B cell (primary cell): ENCODE results near the gene TMPRSS9. TPM values are rescaled to one million over a fixed set of nuclear protein-coding genes. Genes with fewer than 3 reads are reported as not detected.

Experiments
- ATAC-seq: fragments of 200-7000 bp; cut with Tn5 transposase; one replicate; pipeline ENCODE4 v1.10.0; 2021; ENCODE audit warnings: low read depth, mild to moderate bottlenecking, moderate number of reproducible peaks, moderate library complexity
- CTCF ChIA-PET: fragments of 350-600 bp; sonication (Branson Sonifier 250); formaldehyde crosslinking; loops from one replicate; lab custom pipeline; 2021; ENCODE audit warnings: antibody characterized with exemption, inconsistent platforms; lab: Charles Lee
- POLR2A ChIA-PET: fragments of 350-600 bp; sonication (Branson Sonifier 250); formaldehyde crosslinking; loops from one replicate; lab custom pipeline; 2021; ENCODE audit warnings: antibody characterized with exemption; lab: Charles Lee
- DNase-seq: peaks from one replicate; pipeline ENCODE4 v3.0.0; 2013
- H2AFZ ChIP-seq: 2 replicates; pipeline ENCODE4 v1.6.1; 2012; ENCODE audit warnings: mild to moderate bottlenecking, low read depth, low read length; ENCODE audit not compliant: insufficient read depth, poor library complexity, severe bottlenecking
- H3K27ac ChIP-seq, 2 donors: 1 replicate in 1 of 2; 2 replicates in 1 of 2; pipeline ENCODE4 v1.5.1; 2012 to 2013; ENCODE audit warnings: low read length in 2 of 2, mild to moderate bottlenecking in 2 of 2, moderate library complexity in 1 of 2
- H3K27me3 ChIP-seq, 4 experiments: fragments of 200-600 bp in 1 of 4; sonication (generic) in 1 of 4; replicated peaks in 1 of 4; 1 replicate in 2 of 4; 2 replicates in 2 of 4; pipeline versions ENCODE4 v1.6.1 to v1.7.0; 2013 to 2016; ENCODE audit warnings: low read length in 3 of 4, mild to moderate bottlenecking in 2 of 4, mixed read lengths in 1 of 4, moderate library complexity in 1 of 4; ENCODE audit not compliant: insufficient read depth in 4 of 4, control insufficient read depth in 3 of 4; ENCODE audit errors: control extremely low read depth in 1 of 4
- H3K36me3 ChIP-seq, 2 experiments: replicated peaks in 1 of 2; 1 replicate in 1 of 2; 2 replicates in 1 of 2; pipeline versions ENCODE4 v1.6.1 to v1.7.1; 2013; ENCODE audit warnings: low read length in 1 of 2; ENCODE audit not compliant: insufficient read depth in 2 of 2, control insufficient read depth in 1 of 2; ENCODE audit errors: control extremely low read depth in 1 of 2, extremely low read depth in 1 of 2
- H3K4me1 ChIP-seq, 2 donors: fragments of 200-600 bp in 1 of 2; sonication (generic) in 1 of 2; 1 replicate in 1 of 2; 2 replicates in 1 of 2; pipeline versions ENCODE4 v1.5.1 to v1.6.1; 2013 to 2017; ENCODE audit warnings: low read length in 2 of 2; ENCODE audit not compliant: control insufficient read depth in 2 of 2, insufficient read depth in 2 of 2
- H3K4me2 ChIP-seq: replicated peaks from 2 replicates; pipeline ENCODE3; 2012; ENCODE audit warnings: mild to moderate bottlenecking, low read depth, low read length; ENCODE audit not compliant: poor library complexity, severe bottlenecking
- H3K4me3 ChIP-seq, 5 experiments: fragments of 200-600 bp in 1 of 5; sonication (generic) in 1 of 5; 1 replicate in 3 of 5; 2 replicates in 2 of 5; pipeline versions ENCODE4 v1.5.1 to v1.7.0; 2011 to 2016; ENCODE audit warnings: low read length in 4 of 5, mild to moderate bottlenecking in 4 of 5, low read depth in 2 of 5, control low read depth in 1 of 5, moderate library complexity in 1 of 5; ENCODE audit not compliant: insufficient read depth in 1 of 5; ENCODE audit errors: control extremely low read depth in 1 of 5, extremely low read depth in 1 of 5
- H3K79me2 ChIP-seq: fragments of 200-600 bp; sonication (generic); one replicate; pipeline ENCODE4 v1.6.0; 2016; ENCODE audit warnings: low read length; ENCODE audit not compliant: control insufficient read depth, insufficient read depth
- H3K9ac ChIP-seq: fragments of 200-600 bp; sonication (generic); 2 replicates; pipeline ENCODE4 v1.6.1; 2017; ENCODE audit warnings: mild to moderate bottlenecking, low read length, moderate library complexity
- H3K9me3 ChIP-seq, 3 donors: one replicate each; pipeline versions ENCODE4 v1.6.1 to v1.7.1; 2013; ENCODE audit warnings: low read length in 2 of 3; ENCODE audit not compliant: control insufficient read depth in 2 of 3, insufficient read depth in 1 of 3; ENCODE audit errors: control extremely low read depth in 1 of 3
- H4K20me1 ChIP-seq: 2 replicates; pipeline ENCODE4 v1.6.0; 2012; ENCODE audit warnings: mild to moderate bottlenecking, low read length; ENCODE audit not compliant: insufficient read depth, control insufficient read depth, poor library complexity, severe bottlenecking
- H3K27ac Mint-ChIP-seq: one replicate; pipeline ENCODE4 v1.8.0; 2021; ENCODE audit warnings: mixed read lengths
- H3K27me3 Mint-ChIP-seq: one replicate; pipeline ENCODE4 v1.8.0; 2021; ENCODE audit warnings: mixed read lengths
- H3K4me1 Mint-ChIP-seq: one replicate; pipeline ENCODE4 v1.8.0; 2021; ENCODE audit warnings: mixed read lengths
- H3K4me3 Mint-ChIP-seq: one replicate; pipeline ENCODE4 v1.8.0; 2021; ENCODE audit warnings: mixed read lengths
- H3K9me3 Mint-ChIP-seq: one replicate; pipeline ENCODE4 v1.8.0; 2022; ENCODE audit warnings: mixed read lengths; ENCODE audit not compliant: insufficient read depth
- EZH2 ChIP-seq: IDR thresholded peaks from 2 replicates; pipeline ENCODE4 v1.6.1; 2012; ENCODE audit warnings: borderline replicate concordance, low read depth, mild to moderate bottlenecking, moderate library complexity, low read length; ENCODE audit not compliant: insufficient read depth, poor library complexity, severe bottlenecking
- WGBS: methylation state at CpG from one replicate; pipeline ENCODE4 v1.1.5; 2013; ENCODE audit warnings: missing lambda C conversion rate; ENCODE audit not compliant: insufficient coverage; 5-methylcytosine and 5-hydroxymethylcytosine counted together
- intact Hi-C: fragments of 100-400 bp; cut with micrococcal nuclease; formaldehyde crosslinking; loops from one replicate; pipeline ENCODE4 v1.10.0; 2022
- polyA plus RNA-seq: library from polyadenylated mRNA; depleted of rRNA; stranded (reverse); fragments of >200 nt; gene quantifications from 2 replicates; pipeline ENCODE4 v1.2.3, GENCODE V29; 2012
- total RNA-seq, 2 donors: library from RNA; stranded (reverse); fragments of 120-200 nt in 1 of 2; gene quantifications; 1 replicate in 1 of 2; 2 replicates in 1 of 2; pipeline versions ENCODE4 v1.2.3 to v1.2.4, GENCODE V29; 2013 to 2022
- TF ChIP-seq, protein P1 (sequence below): fragments of 200-600 bp; IDR thresholded peaks from one replicate; pipeline ENCODE4 v1.8.0; 2022; ENCODE audit warnings: antibody characterized with exemption, mild to moderate bottlenecking

Gene TMPRSS9
- total and polyA plus RNA-seq, 2 donors (not counting 1 experiment from before 2014, with no cell fraction given) = not detected

- intact Hi-C loops = no loop called here
These were observed 83.7 kb downstream of the TMPRSS9 start for GRCh38 chr19:2443785-2444182.

GRCh38 chr19:2444251-2445002 is 84.4 kb downstream of the TMPRSS9 start:
- TF ChIP-seq, protein P1, sequence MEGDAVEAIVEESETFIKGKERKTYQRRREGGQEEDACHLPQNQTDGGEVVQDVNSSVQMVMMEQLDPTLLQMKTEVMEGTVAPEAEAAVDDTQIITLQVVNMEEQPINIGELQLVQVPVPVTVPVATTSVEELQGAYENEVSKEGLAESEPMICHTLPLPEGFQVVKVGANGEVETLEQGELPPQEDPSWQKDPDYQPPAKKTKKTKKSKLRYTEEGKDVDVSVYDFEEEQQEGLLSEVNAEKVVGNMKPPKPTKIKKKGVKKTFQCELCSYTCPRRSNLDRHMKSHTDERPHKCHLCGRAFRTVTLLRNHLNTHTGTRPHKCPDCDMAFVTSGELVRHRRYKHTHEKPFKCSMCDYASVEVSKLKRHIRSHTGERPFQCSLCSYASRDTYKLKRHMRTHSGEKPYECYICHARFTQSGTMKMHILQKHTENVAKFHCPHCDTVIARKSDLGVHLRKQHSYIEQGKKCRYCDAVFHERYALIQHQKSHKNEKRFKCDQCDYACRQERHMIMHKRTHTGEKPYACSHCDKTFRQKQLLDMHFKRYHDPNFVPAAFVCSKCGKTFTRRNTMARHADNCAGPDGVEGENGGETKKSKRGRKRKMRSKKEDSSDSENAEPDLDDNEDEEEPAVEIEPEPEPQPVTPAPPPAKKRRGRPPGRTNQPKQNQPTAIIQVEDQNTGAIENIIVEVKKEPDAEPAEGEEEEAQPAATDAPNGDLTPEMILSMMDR = no peak
- no peak for TF ChIP-seq EZH2
- no peak overlapping the region for H3K4me3 Mint-ChIP-seq
- ATAC-seq = no peak
- Histone ChIP-seq H3K27me3 (no peaks in the 10 kb centered on the region), H3K4me2 (no peak overlapping the region), H3K9me3 (no peaks in the 10 kb centered on the region), H3K4me1 (peaks cover 6 to 11% of the 10 kb centered on the region in 2 donors), H3K36me3 (peaks cover 0 to 4% of the 10 kb centered on the region in 2 experiments), H3K79me2 (peaks cover 41% of the 10 kb centered on the region), H4K20me1 (no peaks in the 10 kb centered on the region), H3K4me3 (no peak overlapping the region), H3K9ac (no peak overlapping the region), H2AFZ (no peak overlapping the region), H3K27ac (no peak overlapping the region)
- CTCF ChIA-PET = no interaction called here
- WGBS = 97% methylated on average over 34 of the region's 34 CpGs
- H3K27ac Mint-ChIP-seq = no peak overlapping the region
- H3K4me1 Mint-ChIP-seq = peaks cover 12% of the 10 kb centered on the region
- POLR2A ChIA-PET = interaction anchor here (1.6 kb wide), 1 partner anchor 10 kb away, joined by 6 read pairs; no protein-coding TSS in a partner anchor
- no peaks in the 10 kb centered on the region for H3K9me3 Mint-ChIP-seq
- DNase-seq = no peak
- intact Hi-C loops = no loop called here
- H3K27me3 Mint-ChIP-seq = no peaks in the 10 kb centered on the region

More at GRCh38 chr19:2443785-2444182, 83.7 kb downstream of the TMPRSS9 start:
- ATAC-seq (no peak), DNase-seq (no peak)
- CTCF ChIA-PET = interaction anchor here (0.6 kb wide), 1 partner anchor 50 kb away, joined by 3 read pairs; no protein-coding TSS in a partner anchor
- Histone ChIP-seq H3K4me1 (peaks cover 6 to 11% of the 10 kb centered on the region in 2 donors), H3K27me3 (no peaks in the 10 kb centered on the region), H3K27ac (no peak overlapping the region), H3K9ac (no peak overlapping the region), H3K36me3 (peaks cover 0 to 4% of the 10 kb centered on the region in 2 experiments), H2AFZ (no peak overlapping the region), H3K4me3 (no peak overlapping the region), H3K4me2 (no peak overlapping the region), H4K20me1 (no peaks in the 10 kb centered on the region), H3K79me2 (peaks cover 38% of the 10 kb centered on the region), H3K9me3 (no peaks in the 10 kb centered on the region)
- Mint-ChIP-seq H3K9me3 (no peaks in the 10 kb centered on the region), H3K27me3 (no peaks in the 10 kb centered on the region), H3K27ac (no peak overlapping the region), H3K4me3 (no peak overlapping the region), H3K4me1 (peaks cover 12% of the 10 kb centered on the region)
- 96% methylated on average over 17 of the region's 17 CpGs for WGBS
- POLR2A ChIA-PET = interaction anchor here (1.6 kb wide), 1 partner anchor 10 kb away, joined by 6 read pairs; no protein-coding TSS in a partner anchor
- TF ChIP-seq EZH2 = no peak
- TF ChIP-seq, protein P1 = no peak
